Fibroblast of skin of right quadriceps (primary cell): Measurements from ENCODE around the gene PFN3.
"Not testable (repeated sequence)": the region's sequence is repeated elsewhere in the genome, so short reads cannot be mapped to it uniquely, and the experiment has no call there.

ENCODE experiments used
- DNase-seq: peaks from one replicate; pipeline ENCODE4 v3.0.0-alpha.2; 2013

PFN3 gene

DNA sequence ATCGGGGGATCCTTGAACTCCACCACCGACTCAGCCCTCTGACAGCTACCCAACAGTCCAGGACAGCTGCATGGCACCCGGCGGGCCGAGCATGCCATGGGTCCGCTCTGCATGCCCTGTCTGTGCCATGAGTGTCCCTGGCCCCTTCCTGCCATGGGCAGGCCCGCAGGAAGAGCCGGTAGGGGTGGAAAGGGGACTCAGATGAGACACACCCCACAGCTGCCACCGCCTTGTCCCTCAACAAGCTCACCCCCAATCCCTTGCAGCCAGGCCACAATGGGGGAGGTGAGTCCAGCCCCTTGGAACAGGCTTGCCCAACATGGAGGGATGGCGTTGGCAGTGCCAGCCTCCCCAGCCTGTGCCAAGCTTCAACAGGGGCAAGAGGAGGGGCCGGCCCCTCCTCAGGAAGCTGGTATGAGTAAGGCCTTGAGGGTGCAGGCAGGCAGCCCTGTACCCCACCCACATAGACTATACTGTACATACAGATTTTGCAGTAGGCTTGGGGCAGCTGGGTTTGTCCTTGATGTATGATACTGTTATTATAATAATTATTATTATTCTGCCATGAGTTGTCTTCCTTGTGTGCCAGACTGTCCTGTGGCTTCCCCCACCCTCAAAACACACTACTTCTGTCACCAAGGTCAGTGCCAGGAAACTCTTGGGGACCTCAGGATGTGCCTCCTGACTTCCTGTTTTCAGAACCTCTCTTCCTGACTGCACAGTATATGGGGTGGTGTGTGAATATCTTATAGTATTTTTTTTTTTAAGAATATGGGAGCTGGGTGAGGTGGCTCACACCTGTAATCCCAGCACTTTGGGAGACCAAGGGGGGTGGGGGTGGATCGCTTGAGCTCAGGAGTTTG is 28.2 kb downstream of the PFN3 start:
- no peak for DNase-seq

DNA sequence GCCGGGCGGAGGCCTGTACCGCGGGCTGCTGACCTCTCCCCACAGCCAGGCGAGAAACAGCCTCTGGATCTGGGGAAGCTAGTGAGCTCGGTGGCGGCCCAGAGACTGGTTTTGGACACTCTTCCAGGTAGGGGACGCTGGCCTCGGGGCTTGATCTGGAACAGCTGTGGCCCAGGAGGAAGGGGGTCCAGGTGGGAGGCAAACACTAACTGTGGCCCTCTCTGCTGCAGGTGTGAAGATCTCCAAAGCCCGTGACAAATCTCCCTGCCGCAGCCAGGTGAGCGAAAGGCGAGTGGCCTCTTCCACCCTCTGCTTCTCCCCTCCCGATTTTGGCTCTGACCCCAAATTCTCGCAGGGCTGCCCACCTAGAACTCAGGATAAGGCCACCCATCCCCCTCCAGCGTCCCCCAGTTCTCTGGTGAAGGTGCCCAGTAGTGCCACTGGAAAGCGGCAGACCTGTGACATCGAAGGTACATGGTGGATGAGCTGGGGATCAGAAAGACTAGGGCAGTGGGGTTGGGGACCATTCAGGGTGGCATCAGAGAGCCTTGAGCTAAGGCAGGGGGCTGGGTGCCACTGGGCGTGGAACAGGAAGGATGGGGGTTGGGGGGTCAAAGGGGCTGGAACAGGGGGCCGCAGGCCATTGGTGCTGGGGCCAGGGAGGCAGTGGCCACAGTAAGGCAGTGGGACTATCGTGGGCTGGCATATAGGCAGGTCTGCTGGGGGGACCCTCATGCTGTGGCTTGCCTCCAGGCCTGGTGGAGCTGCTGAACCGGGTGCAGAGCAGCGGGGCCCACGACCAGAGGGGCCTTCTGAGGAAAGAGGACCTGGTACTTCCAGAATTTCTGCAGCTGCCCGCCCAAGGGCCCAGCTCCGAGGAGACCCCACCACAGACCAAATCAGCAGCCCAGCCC is 29.1 kb downstream of the PFN3 start:
- no peak for DNase-seq

DNA sequence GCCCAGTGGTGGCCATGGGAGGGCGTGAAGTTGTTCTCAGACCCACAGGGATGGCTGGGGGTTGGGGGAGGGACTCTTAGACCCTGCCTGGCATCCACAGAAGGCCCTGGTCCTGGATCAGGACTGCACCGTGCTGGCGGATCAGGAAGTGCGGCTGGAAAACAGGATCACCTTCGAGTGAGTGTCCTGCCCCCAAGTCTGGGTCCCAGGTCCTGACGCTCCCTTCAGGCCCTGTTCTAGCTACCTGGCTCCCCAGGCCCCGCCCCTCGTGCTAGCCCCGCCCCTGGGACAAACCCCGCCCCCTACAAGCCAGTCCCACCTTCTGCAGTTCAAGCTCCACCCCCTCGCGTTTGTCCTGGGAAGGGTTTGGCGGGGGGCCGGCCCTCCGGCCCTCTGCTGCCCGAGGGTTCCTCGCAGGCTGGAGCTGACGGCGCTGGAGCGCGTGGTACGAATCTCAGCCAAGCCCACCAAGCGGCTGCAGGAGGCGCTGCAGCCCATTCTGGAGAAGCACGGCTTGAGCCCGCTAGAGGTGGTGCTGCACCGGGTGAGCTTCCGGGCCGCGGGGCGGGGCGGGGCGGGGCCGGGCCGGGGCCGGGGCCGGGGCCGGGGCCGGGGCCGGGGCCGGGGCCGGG is 29.9 kb downstream of the PFN3 start:
- DNase-seq = peak; percentile 84

DNA sequence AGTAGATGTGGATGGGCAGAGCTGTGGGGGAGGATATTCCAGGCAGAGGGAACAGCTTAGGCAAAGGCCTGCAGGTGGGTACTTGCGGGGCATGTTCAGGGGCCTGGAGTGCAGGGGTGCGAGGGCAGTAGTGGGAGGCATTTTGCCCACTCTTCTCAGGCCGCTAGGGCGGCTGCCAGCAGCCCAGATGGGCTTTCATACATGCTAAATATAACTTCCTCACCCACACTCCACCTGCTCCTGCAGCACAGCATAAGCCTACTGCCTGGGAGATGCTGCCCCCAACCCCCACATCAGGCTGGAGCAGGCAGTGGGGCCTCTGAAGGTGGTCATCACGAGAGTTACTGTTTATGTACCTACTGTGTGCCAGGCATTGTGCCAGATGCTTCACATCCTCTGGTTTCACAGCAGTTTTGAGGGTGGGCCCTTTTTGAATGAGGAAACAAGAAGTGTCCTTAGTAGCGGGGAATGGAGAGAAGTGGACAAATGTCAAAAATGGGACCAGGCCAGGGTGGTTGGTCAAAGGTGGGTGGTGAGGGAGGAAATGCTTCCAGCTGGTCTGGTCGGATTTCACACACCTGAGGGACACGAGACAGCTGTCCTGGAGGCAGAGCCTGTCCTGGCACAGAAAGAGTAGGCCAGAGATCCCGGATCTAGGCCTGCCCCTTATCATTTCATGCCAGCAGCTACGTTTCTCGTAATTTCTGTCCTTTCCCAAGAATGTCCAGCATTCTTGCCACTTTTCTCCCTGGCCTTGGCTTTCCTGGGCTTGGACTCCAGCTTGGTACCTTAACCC is 30.6 kb downstream of the PFN3 start:
- no peak for DNase-seq

DNA sequence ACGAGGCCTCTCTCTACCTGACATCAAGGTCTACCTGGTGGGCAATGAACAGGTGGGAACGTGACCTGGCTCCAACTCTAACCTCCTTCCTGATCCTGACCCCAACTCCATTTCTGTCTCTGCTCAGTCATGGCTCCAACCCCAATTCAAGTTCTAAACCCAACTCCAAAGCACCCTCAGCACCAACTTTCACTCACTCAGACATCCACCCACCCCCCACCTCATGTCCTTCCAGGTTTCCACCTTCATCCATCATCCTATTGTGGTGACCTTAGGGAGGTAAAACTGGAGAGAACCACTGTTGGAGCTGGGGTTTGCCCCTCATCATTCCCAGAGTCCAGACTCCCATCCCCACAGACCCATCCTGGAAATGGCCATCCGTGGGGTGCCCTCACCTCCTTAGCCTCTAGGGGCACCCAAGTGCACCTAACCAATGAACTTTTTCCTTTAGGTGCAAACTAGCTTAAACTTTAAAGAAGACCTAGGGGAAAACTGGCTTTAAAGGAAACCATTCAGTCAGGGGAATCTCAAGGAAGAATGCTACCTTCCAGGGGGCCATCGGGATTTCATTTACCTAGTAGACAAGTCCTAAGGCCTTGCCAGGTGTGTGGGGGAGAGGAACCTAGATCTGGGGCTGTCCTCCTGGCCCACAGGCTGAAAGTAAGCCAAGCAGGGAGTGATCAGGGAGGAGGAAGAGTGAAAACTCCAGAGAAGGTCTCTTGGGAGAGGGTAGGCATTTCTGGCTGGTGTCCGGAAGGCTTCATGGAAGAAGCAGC is 31.4 kb downstream of the PFN3 start:
- peak; percentile 22 for DNase-seq

DNA sequence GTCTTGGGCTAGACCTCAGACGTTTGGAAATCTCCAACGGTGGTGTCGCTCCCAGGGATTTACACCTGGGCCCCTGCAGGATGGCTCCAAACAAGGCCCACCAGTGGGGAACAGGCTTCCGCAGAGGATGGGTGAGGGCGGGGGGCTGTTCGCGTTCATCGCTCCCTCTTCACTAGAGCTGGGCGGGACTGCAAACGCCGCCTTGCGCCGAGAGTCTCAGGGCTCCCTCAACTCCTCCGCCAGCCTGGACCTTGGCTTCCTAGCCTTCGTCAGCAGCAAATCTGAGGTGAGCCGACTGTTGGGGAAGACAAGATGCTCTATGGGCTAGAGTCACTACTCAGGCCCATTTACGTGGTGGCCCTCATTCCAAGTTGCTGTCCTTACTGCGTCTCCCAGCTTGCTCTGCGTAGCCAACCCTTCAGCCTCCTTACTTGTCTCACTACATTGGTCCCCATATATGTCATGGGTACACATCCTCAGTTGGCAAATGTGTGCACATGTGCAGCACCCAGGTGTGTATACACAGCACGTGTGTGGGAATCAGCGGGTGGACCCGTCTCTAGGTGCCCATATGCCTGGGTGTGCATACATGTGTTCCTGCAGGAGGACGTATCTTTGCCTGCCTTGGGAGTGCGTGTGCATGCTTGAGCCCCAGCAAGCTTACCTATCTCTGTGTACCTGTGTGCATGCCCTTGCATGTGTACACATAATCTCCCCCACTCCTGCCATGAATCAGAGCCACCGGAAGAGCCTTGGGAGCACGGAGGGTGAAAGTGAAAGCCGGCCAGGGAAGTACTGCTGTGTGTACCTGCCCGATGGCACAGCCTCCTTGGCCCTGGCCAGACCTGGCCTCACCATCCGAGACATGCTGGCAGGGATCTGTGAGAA is 32.2 kb downstream of the PFN3 start:
- DNase-seq = no peak

DNA sequence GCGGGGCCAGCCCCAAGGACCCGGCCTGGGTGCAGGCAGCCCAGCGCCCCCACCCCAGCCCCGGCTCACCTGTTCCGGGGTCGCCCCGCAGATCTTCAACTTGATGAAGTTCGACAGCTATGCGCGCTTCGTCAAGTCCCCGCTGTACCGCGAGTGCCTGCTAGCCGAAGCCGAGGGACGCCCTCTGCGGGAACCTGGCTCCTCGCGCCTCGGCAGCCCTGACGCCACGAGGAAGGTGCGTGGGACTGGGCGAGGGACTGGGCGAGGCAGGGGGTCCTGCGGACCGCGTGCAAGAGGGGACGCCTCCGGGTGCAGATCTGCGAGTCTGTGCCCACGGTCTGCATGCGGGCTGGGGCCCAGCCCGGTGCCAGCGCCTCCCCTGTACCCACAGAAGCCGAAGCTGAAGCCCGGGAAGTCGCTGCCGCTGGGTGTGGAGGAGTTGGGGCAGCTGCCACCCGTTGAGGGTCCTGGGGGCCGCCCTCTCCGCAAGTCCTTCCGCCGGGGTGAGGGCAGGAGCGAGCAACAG is 33.1 kb downstream of the PFN3 start:
- no peak for DNase-seq

DNA sequence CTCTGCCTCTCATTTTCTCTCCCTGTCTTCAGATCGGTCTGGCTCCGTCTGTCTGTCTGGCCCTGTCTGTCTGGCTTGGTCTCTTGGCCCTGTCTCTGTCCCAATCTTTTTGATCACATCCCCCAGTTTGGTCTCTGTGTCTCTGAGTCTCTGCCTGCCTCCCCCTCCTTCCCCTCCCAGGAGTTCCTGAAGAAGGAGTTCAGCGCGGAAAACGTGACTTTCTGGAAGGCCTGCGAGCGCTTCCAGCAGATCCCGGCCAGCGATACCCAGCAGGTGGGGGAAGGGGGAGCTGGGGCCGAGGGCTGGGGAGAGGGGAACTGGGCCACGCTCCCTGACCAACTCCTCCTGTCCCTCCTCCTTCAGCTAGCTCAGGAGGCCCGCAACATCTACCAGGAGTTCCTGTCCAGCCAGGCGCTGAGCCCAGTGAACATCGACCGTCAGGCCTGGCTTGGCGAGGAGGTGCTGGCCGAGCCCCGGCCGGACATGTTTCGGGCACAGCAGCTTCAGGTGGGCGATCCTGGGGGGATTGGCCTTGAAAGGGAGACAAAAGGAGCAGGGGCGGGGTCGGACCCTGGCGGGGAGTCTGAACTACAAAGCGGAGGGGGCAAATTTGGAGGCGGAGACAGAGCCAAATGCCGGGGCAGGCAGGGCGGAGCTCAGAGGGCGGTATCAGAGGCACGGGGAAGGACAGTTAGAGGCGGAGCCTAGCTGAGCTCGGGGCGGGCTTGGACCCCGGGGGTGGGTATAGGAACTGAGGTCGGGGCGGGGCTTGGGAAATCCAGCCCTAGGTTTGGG is 33.7 kb downstream of the PFN3 start:
- peak; percentile 86 for DNase-seq

DNA sequence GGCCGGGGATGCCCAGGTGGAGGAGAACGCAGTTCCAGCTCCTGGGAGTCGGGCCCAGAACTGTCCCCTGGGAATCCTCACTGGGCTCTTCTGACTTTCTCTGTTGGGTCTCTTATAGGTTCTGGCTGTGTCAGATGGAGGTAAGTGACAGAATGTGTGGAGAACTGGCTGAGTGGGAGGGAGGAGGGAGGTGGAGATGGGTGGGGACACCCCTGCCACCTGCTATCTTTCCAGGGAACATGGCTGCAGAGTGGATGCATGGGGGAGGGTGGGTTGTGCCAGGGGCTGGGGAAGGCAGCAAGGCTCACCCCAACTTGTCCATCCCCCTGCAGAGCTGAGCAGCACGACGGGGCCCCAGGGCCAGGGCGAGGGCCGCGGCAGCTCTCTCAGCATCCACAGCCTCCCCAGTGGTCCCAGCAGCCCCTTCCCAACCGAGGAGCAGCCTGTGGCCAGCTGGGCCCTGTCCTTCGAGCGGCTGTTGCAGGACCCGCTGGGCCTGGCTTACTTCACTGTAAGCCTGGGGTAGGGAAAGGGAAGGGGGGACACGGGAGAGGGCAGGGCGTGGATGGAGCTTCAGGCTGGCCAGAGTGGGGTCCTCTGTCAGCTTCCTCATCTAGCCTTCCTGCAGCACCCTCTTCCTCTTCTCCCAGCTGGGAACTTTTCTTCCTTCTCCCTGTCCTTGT is 34.5 kb downstream of the PFN3 start:
- no peak for DNase-seq

DNA sequence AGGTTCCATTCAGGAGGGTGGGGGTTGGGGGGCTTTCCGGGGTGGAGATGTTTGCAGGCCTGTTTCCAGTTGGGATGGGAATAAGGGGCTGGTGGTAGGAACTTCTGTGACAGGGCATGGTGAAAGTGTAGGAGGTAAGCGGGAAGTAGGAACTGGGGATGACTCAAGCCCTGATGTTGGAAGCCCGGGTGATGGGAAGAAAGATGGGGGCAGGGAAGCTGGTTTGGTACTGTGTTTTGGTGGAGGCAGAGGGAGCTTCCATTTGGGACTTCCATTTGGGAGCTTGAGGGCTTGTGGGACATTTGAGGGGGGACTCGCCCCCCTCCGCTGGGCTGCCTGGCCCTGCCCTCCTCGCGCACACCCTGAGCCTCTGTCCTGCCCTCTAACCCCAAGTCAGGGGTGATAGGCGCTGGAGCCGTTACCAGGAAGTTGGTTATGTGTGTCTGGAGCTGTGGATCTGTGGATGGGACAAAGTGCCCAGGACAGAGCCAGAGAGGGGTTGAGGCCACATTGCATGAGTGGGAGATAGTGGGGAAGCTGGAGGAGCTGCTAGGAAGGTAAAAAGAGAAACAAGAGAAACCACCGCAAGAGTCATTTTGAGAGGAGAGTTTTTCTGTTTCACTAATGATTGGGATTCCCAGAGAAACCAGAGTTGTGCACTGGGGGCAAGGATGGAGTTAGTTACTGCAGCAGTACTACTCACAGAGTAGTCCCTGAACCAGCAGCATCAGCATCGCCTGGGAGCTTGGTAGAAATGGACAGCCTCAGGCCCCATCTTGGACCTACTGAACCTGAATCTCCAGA is 36.1 kb downstream of the PFN3 start:
- peak; percentile 26 for DNase-seq

DNA sequence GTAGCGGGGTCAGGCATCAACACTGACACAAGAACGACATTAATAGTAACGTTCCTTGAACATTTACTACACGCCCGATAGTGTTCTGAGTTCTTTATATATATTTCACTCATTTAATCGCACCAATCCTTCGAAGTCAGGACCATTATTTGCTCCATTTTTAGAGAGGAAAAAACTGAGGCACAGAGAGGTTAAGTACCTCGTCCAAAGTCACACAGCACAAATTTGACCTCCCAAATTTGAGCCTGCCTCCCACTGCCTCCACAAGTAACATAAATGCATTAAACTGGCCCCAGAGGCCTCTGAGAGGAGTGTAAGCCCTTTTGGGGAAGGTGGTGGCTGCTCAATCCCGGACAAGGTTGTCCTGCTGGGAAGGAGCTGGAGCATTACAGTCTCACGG is 36.9 kb downstream of the PFN3 start:
- DNase-seq = no peak

DNA sequence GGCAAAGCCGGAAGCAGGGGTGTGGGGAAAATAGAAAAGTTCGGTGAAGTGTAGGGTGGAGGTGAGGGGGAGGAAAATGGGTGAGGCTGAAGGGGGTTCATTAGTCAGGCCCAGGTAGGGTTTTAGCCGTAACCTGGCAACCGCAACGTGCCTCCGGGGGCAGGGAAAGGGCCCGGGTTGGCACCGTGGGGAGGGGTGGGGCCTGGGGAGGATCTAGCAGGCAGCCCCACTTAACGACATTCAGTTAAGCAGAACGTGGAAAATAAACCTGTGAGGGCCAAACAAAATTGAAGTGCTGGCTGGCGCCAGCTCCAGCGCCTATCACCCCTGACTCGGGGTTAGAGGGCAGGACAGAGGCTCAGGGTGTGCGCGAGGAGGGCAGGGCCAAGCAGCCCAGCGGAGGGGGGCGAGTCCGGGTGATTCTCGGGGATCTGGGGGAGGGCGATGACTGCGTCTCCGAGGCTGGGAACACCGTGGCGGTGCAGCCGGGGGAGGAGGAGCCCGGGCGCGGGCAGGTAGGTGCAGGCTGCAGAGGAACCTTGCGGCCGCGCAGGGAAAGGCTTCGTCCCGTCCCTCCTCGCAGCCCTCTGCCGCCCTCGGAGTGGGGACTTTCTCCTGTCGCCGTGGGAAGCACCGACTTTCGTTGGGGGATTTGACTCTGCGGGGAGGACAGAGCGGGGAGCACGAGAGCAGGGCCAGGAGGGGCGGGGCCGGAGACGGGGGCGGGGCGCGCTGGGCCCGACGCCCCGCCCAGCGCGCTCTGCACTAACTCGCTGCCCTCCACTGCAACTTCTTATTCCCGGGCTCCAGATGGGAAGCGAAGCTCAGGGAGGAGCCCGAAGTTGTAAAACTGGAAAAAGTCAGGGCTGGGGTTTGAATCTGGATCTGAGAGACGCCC is 37.6 kb downstream of the PFN3 start:
- DNase-seq = peak; percentile 39

DNA sequence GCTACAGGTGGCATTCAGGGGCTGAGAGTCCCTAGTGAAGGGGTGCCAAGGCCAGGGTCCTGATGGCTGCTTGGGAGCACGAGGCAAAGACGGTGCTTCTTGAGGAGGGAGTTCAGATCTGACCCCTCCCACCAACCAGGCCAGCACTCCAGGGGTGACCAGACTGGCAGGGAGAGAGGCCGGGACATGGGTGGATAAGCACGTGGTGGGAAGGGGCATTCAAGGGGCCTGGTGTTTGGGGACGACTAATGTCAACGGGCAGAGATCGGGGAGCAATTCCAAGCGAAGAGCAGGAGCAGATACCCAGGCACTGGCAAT is 38.2 kb downstream of the PFN3 start:
- DNase-seq = no peak

DNA sequence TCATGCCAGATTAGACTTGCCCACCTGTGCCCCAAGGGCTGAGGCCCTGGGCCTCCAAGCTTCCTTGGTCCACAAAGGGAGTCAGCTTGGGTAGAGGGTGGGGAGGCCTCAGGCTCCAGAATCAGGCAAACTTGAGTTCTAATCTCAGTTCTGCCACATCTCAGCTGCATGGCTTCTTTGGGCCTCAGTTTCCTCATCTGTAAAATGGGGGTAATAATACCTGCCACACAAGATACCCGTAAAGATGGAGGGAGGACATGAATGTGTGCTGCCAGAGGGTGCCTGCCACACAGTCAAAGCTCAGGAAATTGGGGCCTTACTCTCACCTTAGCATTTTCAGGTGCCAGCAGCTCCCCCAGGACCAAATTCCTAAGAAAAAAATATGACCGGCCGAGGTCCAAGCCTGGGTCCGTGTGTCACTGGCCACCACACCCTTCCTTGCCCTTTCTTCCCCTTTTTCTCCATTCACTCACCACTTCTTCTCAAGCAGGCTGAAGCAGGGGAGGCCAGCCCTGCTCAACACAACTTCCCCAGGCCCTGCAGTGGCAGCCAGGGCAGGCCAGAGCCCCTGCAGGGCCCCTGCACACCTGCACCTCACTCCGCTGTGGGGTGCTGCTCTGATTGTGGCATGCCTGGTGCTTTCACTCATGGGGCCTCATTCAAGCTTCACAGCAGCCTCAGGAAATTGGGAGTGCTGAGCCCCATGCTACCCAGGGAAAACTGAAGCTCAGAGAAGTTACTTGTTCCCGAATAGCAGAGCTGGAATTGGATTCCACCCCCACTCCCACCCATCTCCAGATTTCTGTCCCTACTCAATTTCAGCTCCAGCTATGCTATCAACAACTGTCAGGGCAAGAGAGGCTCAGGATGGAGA is 38.8 kb downstream of the PFN3 start:
- DNase-seq = no peak

DNA sequence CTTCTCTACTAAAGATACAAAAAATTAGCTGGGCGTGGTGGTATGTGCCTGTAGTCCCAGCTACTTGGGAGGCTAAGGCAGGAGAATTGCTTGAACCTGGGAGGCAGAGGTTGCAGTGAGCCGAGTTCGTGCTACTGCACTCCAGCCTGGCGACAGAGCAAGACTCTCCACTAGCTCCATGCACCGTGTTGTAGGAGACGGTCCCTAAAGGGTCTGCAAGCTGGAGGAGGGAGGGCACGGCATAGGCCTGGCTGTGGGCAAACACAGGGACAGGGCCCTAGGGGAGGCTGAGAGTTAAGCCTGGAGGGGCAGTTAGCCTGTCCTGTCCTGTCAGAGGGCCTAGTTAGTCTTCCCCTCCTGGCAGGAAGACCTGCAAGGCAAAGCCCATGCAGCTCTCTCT is 39.7 kb downstream of the PFN3 start:
- not testable (repeated sequence) for DNase-seq

DNA sequence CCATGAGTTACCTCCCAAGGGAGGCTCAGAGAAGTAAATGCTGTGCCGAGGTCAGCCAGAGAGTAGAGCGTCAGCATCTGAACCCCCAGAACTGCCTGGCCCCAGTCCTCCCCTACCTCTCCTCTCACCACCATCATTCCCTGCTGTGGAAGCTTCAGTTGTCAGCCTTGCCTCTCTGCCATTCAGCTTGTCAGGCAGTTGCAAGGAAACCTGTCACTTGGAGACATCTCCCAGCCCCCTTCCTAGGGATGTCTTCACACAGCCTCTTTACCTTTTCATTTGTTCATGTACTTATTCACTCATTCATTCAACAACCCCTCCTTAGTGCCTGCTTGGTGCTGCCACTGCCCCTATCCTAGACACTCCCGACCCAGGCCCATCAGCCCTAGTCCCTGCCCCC is 40.6 kb downstream of the PFN3 start:
- no peak for DNase-seq
